Measurements from ENCODE around the gene CCNA2.

The CCNA2 gene

DNA sequence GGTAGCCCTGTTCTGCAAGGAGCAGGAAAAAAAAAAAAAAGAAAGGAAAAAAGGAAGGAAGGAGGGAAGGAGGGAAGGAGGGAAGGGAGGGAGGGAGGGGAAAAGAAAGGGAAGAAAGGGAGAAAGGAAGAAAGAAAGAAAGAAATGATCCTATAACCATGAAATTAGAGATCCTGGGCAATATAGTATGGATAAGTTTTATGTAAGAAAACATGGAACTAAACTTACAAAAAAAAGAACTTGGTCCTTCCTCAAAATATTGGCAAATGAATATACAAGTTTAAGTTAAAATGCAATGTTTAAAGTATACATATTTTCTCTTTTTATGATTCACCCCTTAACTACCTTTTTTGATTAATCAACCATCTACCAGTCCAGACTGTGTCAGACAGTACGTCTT, 27.7 kb upstream of the CCNA2 start:
- no peaks in the 10 kb centered on the region for H3K9me3 Mint-ChIP-seq
- TF ChIP-seq CTCF (IDR thresholded peaks at IDR 0.05; ENCODE audit: unreplicated experiment in 3 of 3): no peak
- no peaks in the 10 kb centered on the region for H3K4me1 Mint-ChIP-seq
- H3K27me3 Mint-ChIP-seq (ENCODE audit: low read depth): no peaks in the 10 kb centered on the region
- H3K27ac Mint-ChIP-seq: no peak overlapping the region
- H3K36me3 Mint-ChIP-seq (ENCODE audit: low read depth): peaks cover 27% of the 10 kb centered on the region
- H3K4me3 Mint-ChIP-seq: no peak overlapping the region

DNA sequence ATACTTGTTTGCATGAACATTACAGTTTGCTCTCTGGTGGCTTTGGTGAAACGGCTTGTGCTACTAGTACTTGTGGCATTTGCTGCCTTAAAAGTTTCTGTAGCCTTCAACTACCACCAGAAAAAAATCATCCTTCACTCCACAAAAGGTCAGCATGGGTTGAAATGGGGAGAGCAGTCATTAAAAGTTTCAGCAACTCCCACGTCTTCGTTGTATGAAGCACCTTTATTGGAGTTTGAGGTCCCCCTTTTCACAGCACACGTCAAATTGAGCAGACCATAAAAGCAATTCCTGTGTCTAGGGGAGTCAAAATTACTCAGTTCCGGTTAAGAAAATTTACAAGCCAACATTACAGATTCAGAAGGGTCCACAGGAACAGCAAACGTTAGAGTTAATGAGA, 23.0 kb upstream of the CCNA2 start:
- Mint-ChIP-seq H3K4me3 (no peak overlapping the region), H3K36me3 (ENCODE audit: low read depth) (peaks cover 31% of the 10 kb centered on the region), H3K27ac (no peak overlapping the region), H3K4me1 (no peaks in the 10 kb centered on the region), H3K9me3 (no peaks in the 10 kb centered on the region), H3K27me3 (ENCODE audit: low read depth) (no peaks in the 10 kb centered on the region)
- TF ChIP-seq CTCF (IDR thresholded peaks at IDR 0.05; ENCODE audit: unreplicated experiment in 3 of 3): no peak

DNA sequence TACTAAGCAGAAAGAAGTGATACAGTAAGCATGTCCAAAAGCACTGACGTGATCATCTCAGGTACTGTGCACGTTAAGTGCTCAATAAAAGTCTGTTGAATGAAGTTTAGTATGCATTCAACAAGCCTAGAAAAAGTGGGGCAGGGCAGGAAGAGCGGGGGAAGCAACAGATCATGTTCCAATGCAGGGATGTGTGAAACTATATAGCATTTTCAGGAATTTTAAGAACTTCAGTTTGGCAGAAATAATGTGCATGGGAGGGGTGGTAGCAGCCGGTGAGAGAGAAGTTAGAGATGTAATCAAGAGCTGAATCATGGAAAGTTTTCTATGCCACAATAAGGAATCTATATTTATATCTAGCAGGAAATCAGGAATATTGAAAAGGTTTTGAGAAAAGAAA, 19.2 kb upstream of the CCNA2 start:
- Mint-ChIP-seq H3K27ac (no peak overlapping the region), H3K36me3 (ENCODE audit: low read depth) (peaks cover 35% of the 10 kb centered on the region), H3K9me3 (no peaks in the 10 kb centered on the region), H3K4me1 (no peaks in the 10 kb centered on the region), H3K27me3 (ENCODE audit: low read depth) (no peaks in the 10 kb centered on the region), H3K4me3 (no peak overlapping the region)
- TF ChIP-seq CTCF (IDR thresholded peaks at IDR 0.05; ENCODE audit: unreplicated experiment in 3 of 3): no peak

- Mint-ChIP-seq H3K27ac (no peak overlapping the region), H3K9me3 (no peaks in the 10 kb centered on the region), H3K27me3 (ENCODE audit: low read depth) (no peaks in the 10 kb centered on the region), H3K4me1 (no peaks in the 10 kb centered on the region), H3K4me3 (no peak overlapping the region), H3K36me3 (ENCODE audit: low read depth) (peaks cover 36% of the 10 kb centered on the region)
- no peak for TF ChIP-seq CTCF (IDR thresholded peaks at IDR 0.05; ENCODE audit: unreplicated experiment in 3 of 3)
Observed at GRCh38 chr4:121838136-121838535, 14.5 kb upstream of the CCNA2 start.

DNA sequence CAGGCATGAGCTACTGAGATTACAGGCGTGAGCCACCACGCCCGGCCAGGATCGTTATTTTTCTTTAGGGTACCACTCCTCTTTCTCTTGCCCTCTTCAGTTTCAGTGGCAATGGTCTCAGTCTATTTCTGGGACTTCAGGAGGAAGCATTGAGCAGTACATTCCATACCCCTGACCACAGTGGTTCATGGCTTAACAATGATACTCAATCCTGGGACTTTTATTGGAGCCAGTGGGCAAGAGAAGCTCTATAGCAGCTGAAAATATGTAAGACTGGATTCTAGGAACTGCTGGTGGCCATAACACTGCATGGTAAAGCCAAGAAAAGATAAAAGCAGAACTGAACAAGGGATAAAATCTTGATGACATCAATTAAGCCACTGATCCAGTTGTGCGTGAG, 5.8 kb upstream of the CCNA2 start:
- TF ChIP-seq CTCF (IDR thresholded peaks at IDR 0.05; ENCODE audit: unreplicated experiment in 3 of 3): no peak
- Mint-ChIP-seq H3K27me3 (ENCODE audit: low read depth) (no peaks in the 10 kb centered on the region), H3K36me3 (ENCODE audit: low read depth) (peaks cover 21% of the 10 kb centered on the region), H3K4me3 (no peak overlapping the region), H3K9me3 (no peaks in the 10 kb centered on the region), H3K4me1 (peaks cover 6% of the 10 kb centered on the region), H3K27ac (no peak overlapping the region)

DNA sequence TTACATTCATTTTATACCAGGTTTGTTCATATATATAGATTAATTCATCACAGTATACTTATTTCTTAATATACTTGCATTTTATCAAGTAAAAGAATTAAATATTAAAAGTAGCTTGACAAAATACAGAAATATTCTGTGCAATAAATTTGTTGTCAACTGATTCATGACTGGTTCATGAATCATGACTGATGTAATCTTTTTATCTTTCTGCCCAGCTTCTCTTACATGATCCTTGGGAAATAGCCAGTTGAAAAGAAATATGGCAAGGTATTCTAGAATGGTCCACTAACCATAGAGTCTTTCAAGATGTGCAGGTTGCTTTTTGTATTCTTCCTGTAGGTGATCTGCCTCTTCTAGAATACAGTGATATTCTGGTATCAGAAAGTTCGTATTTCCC, 4.2 kb upstream of the CCNA2 start:
- H3K4me3 Mint-ChIP-seq: no peak overlapping the region
- H3K36me3 Mint-ChIP-seq (ENCODE audit: low read depth): peaks cover 21% of the 10 kb centered on the region
- no peaks in the 10 kb centered on the region for H3K27me3 Mint-ChIP-seq (ENCODE audit: low read depth)
- no peaks in the 10 kb centered on the region for H3K9me3 Mint-ChIP-seq
- no peak for TF ChIP-seq CTCF (IDR thresholded peaks at IDR 0.05; ENCODE audit: unreplicated experiment in 3 of 3)
- H3K27ac Mint-ChIP-seq: no peak overlapping the region
- H3K4me1 Mint-ChIP-seq: peaks cover 13% of the 10 kb centered on the region
